Measurements from ENCODE around the gene GNAT3. TPM values are rescaled to one million over a fixed set of nuclear protein-coding genes. Genes with fewer than 3 reads are reported as not detected.

Gene GNAT3
- total and polyA plus RNA-seq, 5 donors from 2014 or later = not detected

- Histone ChIP-seq H3K27ac (ENCODE audit: insufficient read depth, low read length, poor library complexity, severe bottlenecking) (no peak overlapping the region), H3K36me3 (ENCODE audit: control insufficient read depth, insufficient read depth, low read length) (no peaks in the 10 kb centered on the region), H3K4me3 (ENCODE audit: low read depth, low read length) (no peak overlapping the region), H3K4me1 (ENCODE audit: control insufficient read depth, insufficient read depth, low read length, poor library complexity, severe bottlenecking) (no peaks in the 10 kb centered on the region), H3K27me3 (ENCODE audit: control insufficient read depth, insufficient read depth, low read length) (no peaks in the 10 kb centered on the region), H3K9me3 (ENCODE audit: control insufficient read depth in 2 of 2, low read length in 2 of 2) (no peaks in the 10 kb centered on the region)
- H3K27me3 Mint-ChIP-seq = no peaks in the 10 kb centered on the region
- no peak for DNase-seq
- H3K27ac Mint-ChIP-seq = no peak overlapping the region
- no peaks in the 10 kb centered on the region for H3K36me3 Mint-ChIP-seq
- H3K4me1 Mint-ChIP-seq = no peaks in the 10 kb centered on the region
- ATAC-seq (ENCODE audit: low read depth in 2 of 2) = no peak
- H3K4me3 Mint-ChIP-seq = no peak overlapping the region
- H3K9me3 Mint-ChIP-seq = peaks cover 0 to 7% (median 4%) of the 10 kb centered on the region in 7 donors
Observed at GRCh38 chr7:80428161-80429054, 83.5 kb downstream of the GNAT3 start.

- Mint-ChIP-seq H3K27ac (no peak overlapping the region), H3K27me3 (no peaks in the 10 kb centered on the region), H3K36me3 (no peaks in the 10 kb centered on the region), H3K9me3 (peaks cover 0 to 9% (median 5%) of the 10 kb centered on the region in 7 donors), H3K4me1 (no peaks in the 10 kb centered on the region), H3K4me3 (no peak overlapping the region)
- Histone ChIP-seq H3K36me3 (ENCODE audit: control insufficient read depth, insufficient read depth, low read length) (no peaks in the 10 kb centered on the region), H3K27ac (ENCODE audit: insufficient read depth, low read length, poor library complexity, severe bottlenecking) (no peak overlapping the region), H3K9me3 (ENCODE audit: control insufficient read depth in 2 of 2, low read length in 2 of 2) (no peaks in the 10 kb centered on the region), H3K4me1 (ENCODE audit: control insufficient read depth, insufficient read depth, low read length, poor library complexity, severe bottlenecking) (no peaks in the 10 kb centered on the region), H3K4me3 (ENCODE audit: low read depth, low read length) (no peak overlapping the region), H3K27me3 (ENCODE audit: control insufficient read depth, insufficient read depth, low read length) (no peaks in the 10 kb centered on the region)
- ATAC-seq (ENCODE audit: low read depth in 2 of 2) (no peak), DNase-seq (no peak)
Observed at GRCh38 chr7:80427218-80427617, 84.6 kb downstream of the GNAT3 start.

DNA sequence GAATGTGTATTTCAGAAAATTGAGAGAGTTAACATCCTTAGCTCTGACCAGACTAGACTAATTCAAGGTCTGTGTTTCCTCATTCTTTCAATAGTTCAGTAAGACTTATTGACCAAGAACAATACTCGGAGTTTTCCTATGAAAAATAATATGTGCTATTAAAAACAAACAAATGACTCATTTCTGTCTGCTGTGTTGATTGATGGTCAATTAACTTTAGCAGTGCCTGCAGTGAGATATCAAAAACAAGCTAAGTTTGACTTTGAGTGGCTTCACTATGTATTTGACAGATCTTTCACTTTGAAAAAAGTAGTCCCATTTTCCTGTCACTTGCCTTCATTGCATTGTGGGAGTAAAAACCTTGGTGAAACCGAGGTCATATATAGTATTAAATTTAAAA lies 91.0 kb downstream of the GNAT3 start:
- Mint-ChIP-seq H3K27ac (no peak overlapping the region), H3K9me3 (peaks cover 0 to 14% (median 3%) of the 10 kb centered on the region in 7 donors), H3K4me1 (no peaks in the 10 kb centered on the region), H3K27me3 (peaks cover 6% of the 10 kb centered on the region), H3K36me3 (no peaks in the 10 kb centered on the region), H3K4me3 (no peak overlapping the region)
- H3K27ac ChIP-seq (ENCODE audit: insufficient read depth, low read length, poor library complexity, severe bottlenecking) = no peak overlapping the region
- H3K4me3 ChIP-seq (ENCODE audit: low read depth, low read length) = no peak overlapping the region
- no peaks in the 10 kb centered on the region for H3K4me1 ChIP-seq (ENCODE audit: control insufficient read depth, insufficient read depth, low read length, poor library complexity, severe bottlenecking)
- no peaks in the 10 kb centered on the region for H3K9me3 ChIP-seq (ENCODE audit: control insufficient read depth in 2 of 2, low read length in 2 of 2)
- DNase-seq (no peak), ATAC-seq (ENCODE audit: low read depth in 2 of 2) (no peak)
- H3K27me3 ChIP-seq (ENCODE audit: control insufficient read depth, insufficient read depth, low read length) = no peaks in the 10 kb centered on the region
- H3K36me3 ChIP-seq (ENCODE audit: control insufficient read depth, insufficient read depth, low read length) = no peaks in the 10 kb centered on the region

DNA sequence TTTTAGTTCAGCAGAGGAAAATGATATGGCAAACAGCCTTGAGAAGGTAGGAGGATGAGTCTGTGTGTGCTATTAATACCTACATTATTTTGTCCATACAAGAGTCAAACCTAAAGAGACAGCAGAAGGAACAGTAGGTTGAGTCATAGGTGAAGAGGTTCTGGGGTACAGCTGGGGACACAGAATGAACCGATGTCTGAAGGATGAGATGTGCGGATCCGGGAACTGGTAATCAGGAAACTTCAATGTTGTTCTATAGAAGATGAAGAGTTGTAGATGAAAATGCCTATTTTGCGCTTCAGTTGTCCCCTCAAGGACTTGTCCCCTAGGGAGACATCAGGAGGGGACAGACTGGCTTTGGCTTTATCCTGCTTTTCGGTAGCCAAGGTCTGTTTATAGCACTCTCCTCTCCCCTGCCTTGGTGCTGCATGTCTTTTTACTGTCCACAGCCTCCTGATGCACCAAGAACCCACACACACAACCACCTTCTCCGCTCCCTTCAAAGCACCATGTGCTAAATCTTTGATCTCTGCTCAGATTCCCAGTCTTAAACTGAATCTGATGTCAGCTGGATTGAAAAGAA lies 94.6 kb downstream of the GNAT3 start:
- no peak for DNase-seq
- ATAC-seq (ENCODE audit: low read depth in 2 of 2) = no peak
- no peaks in the 10 kb centered on the region for H3K27me3 ChIP-seq (ENCODE audit: control insufficient read depth, insufficient read depth, low read length)
- H3K27ac Mint-ChIP-seq = no peak overlapping the region
- no peak overlapping the region for H3K4me3 ChIP-seq (ENCODE audit: low read depth, low read length)
- peaks cover 6% of the 10 kb centered on the region for H3K27me3 Mint-ChIP-seq
- H3K4me3 Mint-ChIP-seq = no peak overlapping the region
- no peaks in the 10 kb centered on the region for H3K4me1 ChIP-seq (ENCODE audit: control insufficient read depth, insufficient read depth, low read length, poor library complexity, severe bottlenecking)
- peaks cover 0 to 11% (median 1%) of the 10 kb centered on the region in 7 donors for H3K9me3 Mint-ChIP-seq
- no peaks in the 10 kb centered on the region for H3K36me3 Mint-ChIP-seq
- H3K27ac ChIP-seq (ENCODE audit: insufficient read depth, low read length, poor library complexity, severe bottlenecking) = no peak overlapping the region
- H3K9me3 ChIP-seq (ENCODE audit: control insufficient read depth in 2 of 2, low read length in 2 of 2) = peaks cover 0 to 2% of the 10 kb centered on the region in 2 experiments
- no peaks in the 10 kb centered on the region for H3K4me1 Mint-ChIP-seq
- no peaks in the 10 kb centered on the region for H3K36me3 ChIP-seq (ENCODE audit: control insufficient read depth, insufficient read depth, low read length)

DNA sequence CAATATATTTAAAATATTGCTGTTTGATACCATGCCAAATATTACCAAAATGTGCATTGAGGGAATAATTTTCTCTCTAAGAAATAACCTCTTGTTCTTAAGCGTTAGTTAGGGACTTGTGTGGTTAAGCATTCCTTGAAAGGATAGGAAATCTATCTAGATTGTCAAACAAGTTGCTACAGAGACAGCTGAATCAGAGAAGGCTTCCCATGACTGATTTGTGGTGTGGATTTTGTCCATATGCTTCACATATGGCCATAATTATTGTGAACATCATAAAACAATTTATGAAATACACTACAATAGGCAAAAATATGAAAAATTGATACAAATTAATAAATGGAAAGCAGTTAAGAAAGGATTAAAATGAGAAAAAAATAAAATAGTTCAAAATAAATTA lies 96.3 kb downstream of the GNAT3 start:
- no peak overlapping the region for H3K4me3 Mint-ChIP-seq

GRCh38 chr7:80415114-80415513 lies 96.8 kb downstream of the GNAT3 start:
- Histone ChIP-seq H3K4me1 (ENCODE audit: control insufficient read depth, insufficient read depth, low read length, poor library complexity, severe bottlenecking) (no peaks in the 10 kb centered on the region), H3K36me3 (ENCODE audit: control insufficient read depth, insufficient read depth, low read length) (no peaks in the 10 kb centered on the region), H3K27me3 (ENCODE audit: control insufficient read depth, insufficient read depth, low read length) (no peaks in the 10 kb centered on the region), H3K9me3 (ENCODE audit: control insufficient read depth in 2 of 2, low read length in 2 of 2) (peaks cover 0 to 2% of the 10 kb centered on the region in 2 experiments), H3K4me3 (ENCODE audit: low read depth, low read length) (no peak overlapping the region), H3K27ac (ENCODE audit: insufficient read depth, low read length, poor library complexity, severe bottlenecking) (no peak overlapping the region)
- no peak overlapping the region for H3K4me3 Mint-ChIP-seq
- H3K9me3 Mint-ChIP-seq = peaks cover 0 to 9% (median 1%) of the 10 kb centered on the region in 7 donors
- H3K36me3 Mint-ChIP-seq = no peaks in the 10 kb centered on the region
- peaks cover 6% of the 10 kb centered on the region for H3K27me3 Mint-ChIP-seq
- DNase-seq (no peak), ATAC-seq (ENCODE audit: low read depth in 2 of 2) (no peak)
- H3K4me1 Mint-ChIP-seq = no peaks in the 10 kb centered on the region
- no peak overlapping the region for H3K27ac Mint-ChIP-seq

More for the DNA sequence above, 96.3 kb downstream of the GNAT3 start:
- H3K36me3 Mint-ChIP-seq = no peaks in the 10 kb centered on the region
- H3K9me3 Mint-ChIP-seq = peaks cover 0 to 9% (median 1%) of the 10 kb centered on the region in 7 donors
- Histone ChIP-seq H3K9me3 (ENCODE audit: control insufficient read depth in 2 of 2, low read length in 2 of 2) (peaks cover 0 to 2% of the 10 kb centered on the region in 2 experiments), H3K27ac (ENCODE audit: insufficient read depth, low read length, poor library complexity, severe bottlenecking) (no peak overlapping the region), H3K4me1 (ENCODE audit: control insufficient read depth, insufficient read depth, low read length, poor library complexity, severe bottlenecking) (no peaks in the 10 kb centered on the region), H3K4me3 (ENCODE audit: low read depth, low read length) (no peak overlapping the region), H3K36me3 (ENCODE audit: control insufficient read depth, insufficient read depth, low read length) (no peaks in the 10 kb centered on the region), H3K27me3 (ENCODE audit: control insufficient read depth, insufficient read depth, low read length) (no peaks in the 10 kb centered on the region)
- DNase-seq (no peak), ATAC-seq (ENCODE audit: low read depth in 2 of 2) (no peak)
- peaks cover 6% of the 10 kb centered on the region for H3K27me3 Mint-ChIP-seq
- no peaks in the 10 kb centered on the region for H3K4me1 Mint-ChIP-seq
- H3K27ac Mint-ChIP-seq = no peak overlapping the region

GRCh38 chr7:80414331-80414730 lies 97.5 kb downstream of the GNAT3 start:
- Histone ChIP-seq H3K36me3 (ENCODE audit: control insufficient read depth, insufficient read depth, low read length) (no peaks in the 10 kb centered on the region), H3K4me1 (ENCODE audit: control insufficient read depth, insufficient read depth, low read length, poor library complexity, severe bottlenecking) (no peaks in the 10 kb centered on the region), H3K4me3 (ENCODE audit: low read depth, low read length) (no peak overlapping the region), H3K27me3 (ENCODE audit: control insufficient read depth, insufficient read depth, low read length) (no peaks in the 10 kb centered on the region), H3K27ac (ENCODE audit: insufficient read depth, low read length, poor library complexity, severe bottlenecking) (no peak overlapping the region), H3K9me3 (ENCODE audit: control insufficient read depth in 2 of 2, low read length in 2 of 2) (peaks cover 0 to 2% of the 10 kb centered on the region in 2 experiments)
- no peak overlapping the region for H3K4me3 Mint-ChIP-seq
- no peaks in the 10 kb centered on the region for H3K36me3 Mint-ChIP-seq
- no peak for ATAC-seq (ENCODE audit: low read depth in 2 of 2)
- peaks cover 0 to 10% (median 1%) of the 10 kb centered on the region in 7 donors for H3K9me3 Mint-ChIP-seq
- peaks cover 6% of the 10 kb centered on the region for H3K27me3 Mint-ChIP-seq
- no peaks in the 10 kb centered on the region for H3K4me1 Mint-ChIP-seq
- H3K27ac Mint-ChIP-seq = no peak overlapping the region
- no peak for DNase-seq
